ENCODE data around the gene ZFYVE28.
"Not testable (repeated sequence)": the region's sequence is repeated elsewhere in the genome, so short reads cannot be mapped to it uniquely, and the experiment has no call there.

ZFYVE28 gene

DNA sequence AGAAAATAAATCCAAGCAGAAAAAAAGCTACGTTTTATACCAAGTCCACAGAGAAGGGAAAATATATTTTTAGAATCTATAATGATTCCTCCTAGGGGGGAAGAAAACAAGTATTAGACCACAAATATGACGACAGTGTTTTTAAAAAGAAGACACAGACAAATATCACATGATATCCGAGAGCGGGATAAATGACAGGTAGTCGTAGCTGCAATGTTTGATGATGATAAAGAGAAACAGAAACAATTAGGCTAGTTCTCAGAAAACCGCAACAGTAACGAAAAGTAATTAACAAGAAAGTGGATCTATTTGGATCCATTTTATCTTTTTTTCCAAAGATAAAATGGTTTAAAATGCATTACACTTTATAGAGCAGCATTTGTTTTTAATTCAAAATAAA, 177.4 kb downstream of the ZFYVE28 start:
- no peak for DNase-seq

DNA sequence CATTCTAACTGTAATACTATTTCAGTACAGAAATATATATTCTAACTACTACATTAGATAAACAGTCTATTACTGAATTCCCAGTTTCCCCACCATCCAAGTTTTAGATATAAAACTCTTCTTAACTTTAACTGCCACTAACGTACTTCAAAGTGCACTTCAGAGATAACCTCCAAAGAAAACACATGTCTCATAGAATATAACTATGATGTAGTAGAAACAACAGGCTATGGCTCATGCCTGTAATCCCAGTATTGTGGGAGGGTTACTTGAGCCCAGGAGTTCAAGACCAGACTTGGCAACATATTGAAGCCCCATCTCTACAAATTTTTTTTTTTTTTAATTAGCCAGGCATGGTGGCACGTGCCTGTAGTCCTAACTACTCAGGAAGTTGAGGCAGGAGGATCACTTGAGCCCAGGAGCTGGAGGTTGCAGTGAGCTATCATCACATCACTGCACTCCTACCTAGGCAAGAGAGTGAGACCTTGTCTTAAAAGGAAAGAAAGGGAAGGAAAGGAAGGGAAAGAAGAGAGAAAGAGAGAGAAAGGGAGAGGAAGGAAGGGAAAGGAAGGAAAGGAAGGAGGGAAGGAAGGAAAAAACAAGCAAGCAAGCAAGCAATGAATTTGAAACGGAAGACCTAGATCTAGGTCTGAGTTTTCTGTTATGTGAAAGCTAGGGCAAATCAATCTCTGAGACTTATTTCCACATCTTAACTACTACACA, 181.3 kb downstream of the ZFYVE28 start:
- no peak for DNase-seq

- no peak for DNase-seq
Observed at GRCh38 chr4:2231082-2231481, 187.4 kb downstream of the ZFYVE28 start.

DNA sequence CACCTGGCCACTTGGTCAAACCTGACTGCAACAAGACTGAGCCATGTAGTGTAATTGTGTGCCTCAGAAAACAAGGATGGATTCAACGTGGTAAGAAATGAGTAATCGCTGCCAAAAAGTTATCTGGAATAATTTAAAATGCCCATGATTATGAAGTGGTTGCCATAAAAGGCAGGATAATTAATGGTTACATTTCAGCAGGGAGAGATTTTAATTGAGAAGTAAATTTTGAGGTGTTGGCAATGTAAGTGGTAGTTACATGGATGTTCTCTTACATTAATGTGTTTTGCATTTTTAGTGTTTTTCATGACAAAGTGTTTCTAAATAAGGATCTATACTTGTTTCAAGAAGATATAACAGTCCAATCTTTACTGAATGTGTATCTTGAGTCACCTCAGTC, 192.2 kb downstream of the ZFYVE28 start:
- no peak for DNase-seq

GRCh38 chr4:2222838-2223237, 195.6 kb downstream of the ZFYVE28 start:
- DNase-seq, result no peak

DNA sequence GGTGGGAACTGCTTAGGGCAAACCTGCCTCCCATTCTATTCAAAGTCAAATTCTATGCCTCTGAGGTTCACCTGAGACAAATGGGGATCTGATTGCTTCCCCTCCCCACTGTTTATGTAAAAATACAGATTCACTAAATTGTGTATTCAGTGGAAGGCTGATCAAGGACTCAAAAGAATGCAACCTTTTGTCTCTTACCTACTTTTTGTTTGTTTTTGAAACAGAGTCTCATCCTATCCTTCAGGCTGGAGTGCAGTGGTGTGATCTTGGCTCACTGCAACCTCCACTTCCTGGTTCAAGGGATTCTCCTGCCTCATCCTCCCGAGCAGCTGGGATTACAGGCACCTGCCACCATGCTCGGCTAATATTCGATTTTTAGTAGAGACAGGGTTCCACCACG, 197.1 kb downstream of the ZFYVE28 start:
- DNase-seq, result not testable (repeated sequence)

DNA sequence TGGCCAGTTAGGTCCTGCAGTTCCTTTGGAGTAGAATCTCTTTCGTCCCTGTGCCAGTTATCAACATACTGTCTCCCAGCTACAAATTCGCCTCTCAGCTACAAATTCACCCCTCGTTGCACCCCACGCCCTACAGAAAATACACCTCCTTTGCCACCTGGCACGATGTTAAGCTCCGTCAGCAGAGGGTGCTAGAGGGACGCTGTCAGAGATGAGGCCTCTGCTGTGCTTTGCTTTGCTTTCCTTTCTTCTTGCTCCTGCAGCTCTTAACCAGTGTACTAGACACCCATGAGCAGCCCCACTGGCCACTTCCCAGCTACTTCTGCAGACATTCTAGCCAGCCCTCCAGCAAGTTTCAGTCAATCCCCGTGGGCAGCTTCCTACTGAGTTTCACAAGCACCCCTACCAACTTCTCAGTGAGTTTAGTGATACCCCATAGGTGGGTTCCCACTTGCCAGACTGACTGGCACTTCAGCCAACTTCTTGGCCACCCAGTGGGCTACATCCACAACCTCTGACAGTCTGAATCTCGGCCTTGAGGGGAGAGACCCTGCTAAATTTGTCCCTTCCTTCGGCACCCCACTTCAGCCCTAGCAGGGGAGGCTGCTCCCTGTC, 198.3 kb downstream of the ZFYVE28 start:
- DNase-seq, result peak; percentile 33
